SK-N-SH treated with all-trans-retinoic acid at 6 μM for 48 hours (cell line): ENCODE measurements around the gene UNKL.
A peak's percentile ranks its signal among the peaks of the same experiment; 100 is the strongest.

Source experiments
- ATAC-seq: fragments of 200-7000 bp; cut with Tn5 transposase; 3 replicates; pipeline ENCODE4 v1.9.1; 2020; ENCODE audit warnings: mild to moderate bottlenecking, moderate library complexity
- BACH2 ChIP-seq: fragments of 250-450 bp; sonication (Bioruptor Pico); IDR thresholded peaks from 2 replicates; pipeline ENCODE4 v1.9.0; 2021; ENCODE audit warnings: mild to moderate bottlenecking, borderline replicate concordance
- CSDC2 ChIP-seq: fragments of 250-450 bp; sonication (Bioruptor Pico); IDR thresholded peaks from 2 replicates; pipeline ENCODE4 v1.5.0; 2020; ENCODE audit warnings: mild to moderate bottlenecking, moderate library complexity
- ESRRG ChIP-seq: fragments of 250-450 bp; sonication (Bioruptor Pico); IDR thresholded peaks from 2 replicates; pipeline ENCODE4 v1.6.1; 2021; ENCODE audit warnings: mild to moderate bottlenecking
- GLIS3 ChIP-seq: fragments of 250-450 bp; sonication (Bioruptor Pico); IDR thresholded peaks from 2 replicates; pipeline ENCODE4 v1.5.0; 2020; ENCODE audit warnings: mild to moderate bottlenecking, moderate library complexity
- OSR1 ChIP-seq: fragments of 250-450 bp; sonication (Bioruptor Pico); IDR thresholded peaks from 2 replicates; pipeline ENCODE4 v1.8.0; 2022; ENCODE audit warnings: moderate library complexity, mild to moderate bottlenecking, inconsistent platforms
- RARB ChIP-seq: fragments of 250-450 bp; sonication (Bioruptor Pico); IDR thresholded peaks from 2 replicates; pipeline ENCODE4 v1.8.0; 2021; ENCODE audit warnings: mild to moderate bottlenecking, moderate library complexity
- SNAI2 ChIP-seq: fragments of 250-450 bp; sonication (Bioruptor Pico); IDR thresholded peaks from 2 replicates; pipeline ENCODE4 v1.5.0; 2020; ENCODE audit warnings: mild to moderate bottlenecking, moderate library complexity
- TCF4 ChIP-seq: fragments of 250-450 bp; sonication (Bioruptor Pico); IDR thresholded peaks from 2 replicates; pipeline ENCODE4 v1.8.0; 2021; ENCODE audit warnings: mild to moderate bottlenecking, moderate library complexity, borderline replicate concordance
- TOX ChIP-seq: fragments of 250-450 bp; sonication (Bioruptor Pico); IDR thresholded peaks from 2 replicates; pipeline ENCODE4 v1.8.0; 2021; ENCODE audit warnings: mild to moderate bottlenecking, moderate library complexity, borderline replicate concordance
- ZFP3 ChIP-seq: fragments of 250-450 bp; sonication (Bioruptor Pico); IDR thresholded peaks from 2 replicates; pipeline ENCODE4 v1.5.0; 2020; ENCODE audit warnings: mild to moderate bottlenecking, moderate library complexity
- ZNF565 ChIP-seq: fragments of 450-650 bp; formaldehyde crosslinking; conservative IDR thresholded peaks from 2 replicates; pipeline ENCODE4 v1.5.0; 2020; ENCODE audit warnings: low read depth, mild to moderate bottlenecking, moderate library complexity
- ZNF70 ChIP-seq: fragments of 450-650 bp; formaldehyde crosslinking; IDR thresholded peaks from 2 replicates; pipeline ENCODE4 v1.5.0; 2020; ENCODE audit warnings: mild to moderate bottlenecking, moderate library complexity
- ZNF8 ChIP-seq: fragments of 450-650 bp; formaldehyde crosslinking; IDR thresholded peaks from 2 replicates; pipeline ENCODE4 v1.5.0; 2020; ENCODE audit warnings: mild to moderate bottlenecking, moderate library complexity
- TF ChIP-seq, protein P1 (sequence below): fragments of 250-450 bp; sonication (Bioruptor Pico); IDR thresholded peaks from 2 replicates; pipeline ENCODE4 v1.5.0; 2020; ENCODE audit warnings: mild to moderate bottlenecking, moderate library complexity
- TF ChIP-seq, protein P2 (sequence below): fragments of 250-450 bp; sonication (Bioruptor Pico); IDR thresholded peaks from 2 replicates; pipeline ENCODE4 v1.5.1; 2021; ENCODE audit warnings: mild to moderate bottlenecking, moderate library complexity
- TF ChIP-seq, protein P3 (sequence below): fragments of 250-450 bp; sonication (Bioruptor Pico); IDR thresholded peaks from 2 replicates; pipeline ENCODE4 v1.5.1; 2020; ENCODE audit warnings: low read depth, mild to moderate bottlenecking, moderate library complexity
- TF ChIP-seq, protein P4 (sequence below): fragments of 250-450 bp; sonication (Bioruptor Pico); IDR thresholded peaks from 2 replicates; pipeline ENCODE4 v1.8.0; 2020; ENCODE audit warnings: mild to moderate bottlenecking, moderate library complexity, borderline replicate concordance

The UNKL gene

DNA sequence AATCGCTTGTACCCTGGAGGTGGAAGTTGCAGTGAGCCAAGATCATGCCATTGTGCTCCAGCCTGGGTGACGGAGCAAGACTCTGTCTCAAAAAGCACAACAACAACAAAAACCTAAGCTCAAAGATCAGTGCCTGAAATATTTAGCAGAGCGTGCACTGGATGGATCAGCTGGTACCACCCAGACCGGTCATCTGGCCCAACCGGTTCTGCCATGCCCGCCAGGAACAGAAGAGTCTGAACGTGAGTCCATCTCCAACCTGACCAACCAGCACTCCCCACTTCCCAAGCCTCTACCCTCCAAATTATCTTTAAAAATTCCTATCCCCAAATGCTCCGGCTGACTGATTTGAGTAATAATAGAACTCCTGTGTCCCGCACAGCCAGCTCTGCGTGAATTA, 7.6 kb upstream of the UNKL start:
- ATAC-seq, result no peak
- no peak for TF ChIP-seq TOX (CRISPR knock-in tag)
- no peak for TF ChIP-seq ZNF70
- no peak for TF ChIP-seq TCF4 (CRISPR knock-in tag)
- TF ChIP-seq BACH2, result no peak
- no peak for TF ChIP-seq CSDC2
- no peak for TF ChIP-seq SNAI2 (CRISPR knock-in tag)
- no peak for TF ChIP-seq ZFP3 (CRISPR knock-in tag)
- TF ChIP-seq, protein P1, sequence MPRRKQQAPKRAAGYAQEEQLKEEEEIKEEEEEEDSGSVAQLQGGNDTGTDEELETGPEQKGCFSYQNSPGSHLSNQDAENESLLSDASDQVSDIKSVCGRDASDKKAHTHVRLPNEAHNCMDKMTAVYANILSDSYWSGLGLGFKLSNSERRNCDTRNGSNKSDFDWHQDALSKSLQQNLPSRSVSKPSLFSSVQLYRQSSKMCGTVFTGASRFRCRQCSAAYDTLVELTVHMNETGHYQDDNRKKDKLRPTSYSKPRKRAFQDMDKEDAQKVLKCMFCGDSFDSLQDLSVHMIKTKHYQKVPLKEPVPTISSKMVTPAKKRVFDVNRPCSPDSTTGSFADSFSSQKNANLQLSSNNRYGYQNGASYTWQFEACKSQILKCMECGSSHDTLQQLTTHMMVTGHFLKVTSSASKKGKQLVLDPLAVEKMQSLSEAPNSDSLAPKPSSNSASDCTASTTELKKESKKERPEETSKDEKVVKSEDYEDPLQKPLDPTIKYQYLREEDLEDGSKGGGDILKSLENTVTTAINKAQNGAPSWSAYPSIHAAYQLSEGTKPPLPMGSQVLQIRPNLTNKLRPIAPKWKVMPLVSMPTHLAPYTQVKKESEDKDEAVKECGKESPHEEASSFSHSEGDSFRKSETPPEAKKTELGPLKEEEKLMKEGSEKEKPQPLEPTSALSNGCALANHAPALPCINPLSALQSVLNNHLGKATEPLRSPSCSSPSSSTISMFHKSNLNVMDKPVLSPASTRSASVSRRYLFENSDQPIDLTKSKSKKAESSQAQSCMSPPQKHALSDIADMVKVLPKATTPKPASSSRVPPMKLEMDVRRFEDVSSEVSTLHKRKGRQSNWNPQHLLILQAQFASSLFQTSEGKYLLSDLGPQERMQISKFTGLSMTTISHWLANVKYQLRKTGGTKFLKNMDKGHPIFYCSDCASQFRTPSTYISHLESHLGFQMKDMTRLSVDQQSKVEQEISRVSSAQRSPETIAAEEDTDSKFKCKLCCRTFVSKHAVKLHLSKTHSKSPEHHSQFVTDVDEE (CRISPR knock-in tag), result no peak
- no peak for TF ChIP-seq ESRRG (CRISPR knock-in tag)
- TF ChIP-seq RARB (CRISPR knock-in tag), result no peak

DNA sequence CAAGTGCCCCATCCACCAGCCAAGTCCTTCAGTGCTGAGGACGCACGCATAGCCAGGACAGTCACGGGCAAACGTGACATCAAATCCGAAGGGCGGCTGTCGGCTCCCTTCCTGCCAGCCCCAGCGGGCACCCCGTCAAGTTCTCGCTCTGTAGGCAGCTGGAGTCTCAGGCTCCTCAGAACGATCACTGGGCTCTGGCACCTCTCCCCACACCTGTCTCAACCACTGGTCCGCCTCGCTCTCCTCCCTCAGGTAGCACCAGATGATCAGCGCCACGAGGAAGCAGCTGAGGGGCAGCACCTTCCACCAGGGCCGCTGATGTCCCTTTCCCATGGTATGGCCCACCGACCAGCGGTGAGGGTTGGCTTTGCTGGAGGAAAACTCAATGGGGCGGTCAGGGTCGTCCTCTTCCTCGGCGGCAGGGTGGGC, 5.6 kb upstream of the UNKL start:
- peak; percentile 14; the same call in 2 of the 3 replicates for ATAC-seq
- no peak for TF ChIP-seq TOX (CRISPR knock-in tag)
- no peak for TF ChIP-seq RARB (CRISPR knock-in tag)
- TF ChIP-seq SNAI2 (CRISPR knock-in tag), result no peak
- no peak for TF ChIP-seq BACH2
- no peak for TF ChIP-seq ZFP3 (CRISPR knock-in tag)
- TF ChIP-seq OSR1, result no peak
- no peak for TF ChIP-seq ZNF70
- TF ChIP-seq, protein P2, sequence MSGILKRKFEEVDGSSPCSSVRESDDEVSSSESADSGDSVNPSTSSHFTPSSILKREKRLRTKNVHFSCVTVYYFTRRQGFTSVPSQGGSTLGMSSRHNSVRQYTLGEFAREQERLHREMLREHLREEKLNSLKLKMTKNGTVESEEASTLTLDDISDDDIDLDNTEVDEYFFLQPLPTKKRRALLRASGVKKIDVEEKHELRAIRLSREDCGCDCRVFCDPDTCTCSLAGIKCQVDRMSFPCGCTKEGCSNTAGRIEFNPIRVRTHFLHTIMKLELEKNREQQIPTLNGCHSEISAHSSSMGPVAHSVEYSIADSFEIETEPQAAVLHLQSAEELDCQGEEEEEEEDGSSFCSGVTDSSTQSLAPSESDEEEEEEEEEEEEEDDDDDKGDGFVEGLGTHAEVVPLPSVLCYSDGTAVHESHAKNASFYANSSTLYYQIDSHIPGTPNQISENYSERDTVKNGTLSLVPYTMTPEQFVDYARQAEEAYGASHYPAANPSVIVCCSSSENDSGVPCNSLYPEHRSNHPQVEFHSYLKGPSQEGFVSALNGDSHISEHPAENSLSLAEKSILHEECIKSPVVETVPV (CRISPR knock-in tag), result no peak
- no peak for TF ChIP-seq ESRRG (CRISPR knock-in tag)
- no peak for TF ChIP-seq ZNF8
- no peak for TF ChIP-seq CSDC2
- TF ChIP-seq, protein P3, sequence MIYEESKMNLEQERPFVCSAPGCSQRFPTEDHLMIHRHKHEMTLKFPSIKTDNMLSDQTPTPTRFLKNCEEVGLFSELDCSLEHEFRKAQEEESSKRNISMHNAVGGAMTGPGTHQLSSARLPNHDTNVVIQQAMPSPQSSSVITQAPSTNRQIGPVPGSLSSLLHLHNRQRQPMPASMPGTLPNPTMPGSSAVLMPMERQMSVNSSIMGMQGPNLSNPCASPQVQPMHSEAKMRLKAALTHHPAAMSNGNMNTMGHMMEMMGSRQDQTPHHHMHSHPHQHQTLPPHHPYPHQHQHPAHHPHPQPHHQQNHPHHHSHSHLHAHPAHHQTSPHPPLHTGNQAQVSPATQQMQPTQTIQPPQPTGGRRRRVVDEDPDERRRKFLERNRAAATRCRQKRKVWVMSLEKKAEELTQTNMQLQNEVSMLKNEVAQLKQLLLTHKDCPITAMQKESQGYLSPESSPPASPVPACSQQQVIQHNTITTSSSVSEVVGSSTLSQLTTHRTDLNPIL, result no peak
- TF ChIP-seq ZNF565, result no peak
- TF ChIP-seq, all 23 proteins: peak for 0

DNA sequence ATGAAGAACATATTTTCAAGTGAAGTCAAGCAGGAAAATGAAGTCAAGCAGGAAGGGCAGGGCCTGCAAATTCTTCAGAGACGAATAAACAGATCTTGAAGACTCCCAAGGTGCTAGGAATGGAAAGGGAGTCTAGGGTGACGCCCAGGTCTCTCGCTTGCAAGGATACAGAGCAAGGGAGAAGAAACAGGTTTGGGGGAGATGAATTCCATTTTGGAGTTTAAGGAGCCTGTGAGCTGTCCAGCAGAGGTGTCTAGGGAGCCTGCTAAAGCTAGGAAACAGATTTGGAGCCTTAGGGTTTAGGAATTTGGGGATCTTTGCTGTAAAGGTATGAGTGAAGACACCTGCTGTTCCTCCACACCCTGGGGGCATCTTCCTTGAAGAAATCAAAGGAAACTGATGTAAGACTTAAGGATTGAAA, 2.0 kb upstream of the UNKL start:
- TF ChIP-seq OSR1 (no peak), SNAI2 (CRISPR knock-in tag) (no peak), GLIS3 (CRISPR knock-in tag) (no peak), ZNF565 (no peak), TOX (CRISPR knock-in tag) (no peak), TCF4 (CRISPR knock-in tag) (no peak), CSDC2 (no peak), ZNF70 (no peak)
- TF ChIP-seq, protein P4, sequence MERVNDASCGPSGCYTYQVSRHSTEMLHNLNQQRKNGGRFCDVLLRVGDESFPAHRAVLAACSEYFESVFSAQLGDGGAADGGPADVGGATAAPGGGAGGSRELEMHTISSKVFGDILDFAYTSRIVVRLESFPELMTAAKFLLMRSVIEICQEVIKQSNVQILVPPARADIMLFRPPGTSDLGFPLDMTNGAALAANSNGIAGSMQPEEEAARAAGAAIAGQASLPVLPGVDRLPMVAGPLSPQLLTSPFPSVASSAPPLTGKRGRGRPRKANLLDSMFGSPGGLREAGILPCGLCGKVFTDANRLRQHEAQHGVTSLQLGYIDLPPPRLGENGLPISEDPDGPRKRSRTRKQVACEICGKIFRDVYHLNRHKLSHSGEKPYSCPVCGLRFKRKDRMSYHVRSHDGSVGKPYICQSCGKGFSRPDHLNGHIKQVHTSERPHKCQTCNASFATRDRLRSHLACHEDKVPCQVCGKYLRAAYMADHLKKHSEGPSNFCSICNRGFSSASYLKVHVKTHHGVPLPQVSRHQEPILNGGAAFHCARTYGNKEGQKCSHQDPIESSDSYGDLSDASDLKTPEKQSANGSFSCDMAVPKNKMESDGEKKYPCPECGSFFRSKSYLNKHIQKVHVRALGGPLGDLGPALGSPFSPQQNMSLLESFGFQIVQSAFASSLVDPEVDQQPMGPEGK (CRISPR knock-in tag), result no peak
- TF ChIP-seq, protein P3, result no peak
- TF ChIP-seq, protein P1 (CRISPR knock-in tag), result no peak
- TF ChIP-seq, protein P2 (CRISPR knock-in tag), result no peak
- no peak for ATAC-seq
